Measurements from ENCODE around the gene CDSN. TPM values are rescaled to one million over a fixed set of nuclear protein-coding genes. Genes with fewer than 3 reads are reported as not detected.

Gene CDSN
- polyA plus RNA-seq, 1 experiment = not detected

DNA sequence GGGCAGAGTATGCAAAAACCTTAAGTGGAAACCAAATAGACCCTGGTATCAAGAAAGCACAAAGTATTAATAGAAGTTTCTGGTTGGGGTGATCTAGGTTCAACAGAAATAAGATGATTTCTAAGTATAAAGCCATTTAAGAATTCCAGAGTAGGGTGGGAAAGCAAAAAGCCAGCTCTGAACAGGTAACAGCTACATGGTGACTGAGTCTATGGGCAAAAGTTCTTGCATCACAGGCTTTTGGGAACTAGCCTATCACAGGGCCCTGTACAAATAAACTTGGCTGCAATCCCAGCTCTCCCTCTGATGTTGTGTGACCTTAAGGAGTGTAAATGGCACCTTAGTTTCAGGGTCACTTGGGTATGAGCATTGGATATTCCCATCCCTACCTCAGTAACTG, 43.7 kb upstream of the CDSN start:
- Histone ChIP-seq H3K27me3 (ENCODE audit: control insufficient read depth, insufficient read depth, low read length) (no peaks in the 10 kb centered on the region), H3K9me3 (ENCODE audit: control insufficient read depth, insufficient read depth, low read length) (no peaks in the 10 kb centered on the region), H3K4me3 (ENCODE audit: low read depth, low read length) (no peak overlapping the region), H3K27ac (ENCODE audit: low read depth, low read length) (no peak overlapping the region)
- no peak for DNase-seq (ENCODE audit: low read depth, low spot score)
- ChIA-PET CTCF (no interaction called here), POLR2A (no interaction called here)
- TF ChIP-seq, protein P1, sequence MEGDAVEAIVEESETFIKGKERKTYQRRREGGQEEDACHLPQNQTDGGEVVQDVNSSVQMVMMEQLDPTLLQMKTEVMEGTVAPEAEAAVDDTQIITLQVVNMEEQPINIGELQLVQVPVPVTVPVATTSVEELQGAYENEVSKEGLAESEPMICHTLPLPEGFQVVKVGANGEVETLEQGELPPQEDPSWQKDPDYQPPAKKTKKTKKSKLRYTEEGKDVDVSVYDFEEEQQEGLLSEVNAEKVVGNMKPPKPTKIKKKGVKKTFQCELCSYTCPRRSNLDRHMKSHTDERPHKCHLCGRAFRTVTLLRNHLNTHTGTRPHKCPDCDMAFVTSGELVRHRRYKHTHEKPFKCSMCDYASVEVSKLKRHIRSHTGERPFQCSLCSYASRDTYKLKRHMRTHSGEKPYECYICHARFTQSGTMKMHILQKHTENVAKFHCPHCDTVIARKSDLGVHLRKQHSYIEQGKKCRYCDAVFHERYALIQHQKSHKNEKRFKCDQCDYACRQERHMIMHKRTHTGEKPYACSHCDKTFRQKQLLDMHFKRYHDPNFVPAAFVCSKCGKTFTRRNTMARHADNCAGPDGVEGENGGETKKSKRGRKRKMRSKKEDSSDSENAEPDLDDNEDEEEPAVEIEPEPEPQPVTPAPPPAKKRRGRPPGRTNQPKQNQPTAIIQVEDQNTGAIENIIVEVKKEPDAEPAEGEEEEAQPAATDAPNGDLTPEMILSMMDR (IDR thresholded peaks at IDR 0.05; ENCODE audit: low read depth, low read length) = no peak

DNA sequence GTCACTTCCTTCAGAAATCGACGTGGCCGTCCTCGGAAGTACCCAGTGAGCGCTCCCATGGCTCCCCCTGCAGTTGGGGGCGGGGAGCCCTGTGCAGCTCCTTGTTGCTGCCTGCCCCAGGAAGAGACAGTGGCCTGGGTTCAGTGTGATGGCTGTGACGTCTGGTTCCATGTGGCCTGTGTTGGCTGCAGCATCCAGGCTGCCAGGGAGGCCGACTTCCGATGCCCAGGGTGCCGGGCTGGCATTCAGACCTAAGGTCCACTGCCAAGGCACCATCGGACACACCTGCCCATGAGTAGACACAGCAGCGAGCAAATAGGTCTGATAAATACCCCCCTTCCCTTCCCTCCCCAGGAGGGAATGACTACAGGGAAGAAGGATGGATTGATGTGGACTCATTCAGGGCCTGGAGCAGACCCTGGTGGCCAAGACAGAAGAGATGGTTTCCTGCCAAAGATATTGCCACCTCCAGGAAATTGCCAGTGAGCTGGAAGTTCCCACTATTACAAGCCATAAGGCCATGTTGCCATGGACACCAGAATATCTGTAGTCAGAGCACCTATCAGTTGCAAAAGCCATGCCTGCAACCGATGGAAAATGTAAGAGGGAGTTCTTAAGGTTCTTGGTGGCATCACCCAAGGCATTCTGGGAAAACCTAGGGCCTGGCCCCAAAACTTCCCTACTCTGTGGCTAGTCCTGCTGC, 42.4 kb upstream of the CDSN start:
- Histone ChIP-seq H3K4me3 (ENCODE audit: low read depth, low read length) (no peak overlapping the region), H3K27me3 (ENCODE audit: control insufficient read depth, insufficient read depth, low read length) (no peaks in the 10 kb centered on the region), H3K27ac (ENCODE audit: low read depth, low read length) (no peak overlapping the region), H3K9me3 (ENCODE audit: control insufficient read depth, insufficient read depth, low read length) (no peaks in the 10 kb centered on the region)
- CTCF ChIA-PET = no interaction called here
- DNase-seq (ENCODE audit: low read depth, low spot score) = no peak
- TF ChIP-seq, protein P1 (IDR thresholded peaks at IDR 0.05; ENCODE audit: low read depth, low read length) = no peak
- POLR2A ChIA-PET = no interaction called here

DNA sequence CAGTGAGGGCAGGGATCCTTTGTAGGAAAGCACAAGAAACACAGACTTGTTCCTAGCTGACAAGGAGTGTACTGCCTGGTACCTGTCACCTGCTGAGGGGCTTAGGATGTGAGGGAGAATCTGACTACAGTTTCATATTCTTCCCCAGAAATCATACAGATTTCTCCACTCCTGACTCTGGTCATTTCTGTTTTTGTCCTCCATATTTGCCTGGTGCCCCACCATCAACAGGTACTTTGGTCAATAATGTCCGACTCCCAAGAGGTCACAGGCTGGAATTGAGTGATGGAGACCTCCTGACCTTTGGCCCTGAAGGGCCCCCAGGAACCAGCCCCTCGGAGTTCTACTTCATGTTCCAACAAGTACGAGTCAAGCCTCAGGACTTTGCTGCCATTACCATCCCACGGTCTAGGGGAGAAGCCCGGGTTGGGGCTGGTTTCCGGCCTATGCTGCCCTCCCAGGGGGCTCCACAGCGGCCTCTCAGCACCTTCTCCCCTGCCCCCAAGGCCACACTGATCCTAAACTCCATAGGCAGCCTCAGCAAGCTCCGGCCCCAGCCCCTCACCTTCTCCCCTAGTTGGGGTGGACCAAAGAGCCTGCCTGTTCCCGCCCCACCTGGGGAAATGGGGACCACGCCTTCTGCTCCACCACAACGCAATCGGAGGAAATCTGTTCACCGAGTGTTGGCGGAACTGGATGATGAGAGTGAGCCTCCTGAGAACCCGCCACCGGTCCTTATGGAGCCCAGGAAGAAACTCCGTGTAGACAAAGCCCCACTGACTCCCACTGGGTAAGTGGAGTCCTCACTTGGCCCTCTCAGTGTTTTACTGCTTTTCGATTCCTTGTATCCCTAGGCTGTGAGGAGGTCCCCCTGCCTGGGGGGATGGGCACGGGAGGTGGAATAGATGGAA, 41.2 kb upstream of the CDSN start:
- DNase-seq (ENCODE audit: low read depth, low spot score) = no peak
- Histone ChIP-seq H3K9me3 (ENCODE audit: control insufficient read depth, insufficient read depth, low read length) (no peaks in the 10 kb centered on the region), H3K27ac (ENCODE audit: low read depth, low read length) (no peak overlapping the region), H3K27me3 (ENCODE audit: control insufficient read depth, insufficient read depth, low read length) (no peaks in the 10 kb centered on the region), H3K4me3 (ENCODE audit: low read depth, low read length) (no peak overlapping the region)
- TF ChIP-seq, protein P1 (IDR thresholded peaks at IDR 0.05; ENCODE audit: low read depth, low read length) = no peak
- ChIA-PET CTCF (interaction anchor here (1.5 kb wide), 1 partner anchor 33 kb away, joined by 3 read pairs; no protein-coding TSS in a partner anchor), POLR2A (no interaction called here)

DNA sequence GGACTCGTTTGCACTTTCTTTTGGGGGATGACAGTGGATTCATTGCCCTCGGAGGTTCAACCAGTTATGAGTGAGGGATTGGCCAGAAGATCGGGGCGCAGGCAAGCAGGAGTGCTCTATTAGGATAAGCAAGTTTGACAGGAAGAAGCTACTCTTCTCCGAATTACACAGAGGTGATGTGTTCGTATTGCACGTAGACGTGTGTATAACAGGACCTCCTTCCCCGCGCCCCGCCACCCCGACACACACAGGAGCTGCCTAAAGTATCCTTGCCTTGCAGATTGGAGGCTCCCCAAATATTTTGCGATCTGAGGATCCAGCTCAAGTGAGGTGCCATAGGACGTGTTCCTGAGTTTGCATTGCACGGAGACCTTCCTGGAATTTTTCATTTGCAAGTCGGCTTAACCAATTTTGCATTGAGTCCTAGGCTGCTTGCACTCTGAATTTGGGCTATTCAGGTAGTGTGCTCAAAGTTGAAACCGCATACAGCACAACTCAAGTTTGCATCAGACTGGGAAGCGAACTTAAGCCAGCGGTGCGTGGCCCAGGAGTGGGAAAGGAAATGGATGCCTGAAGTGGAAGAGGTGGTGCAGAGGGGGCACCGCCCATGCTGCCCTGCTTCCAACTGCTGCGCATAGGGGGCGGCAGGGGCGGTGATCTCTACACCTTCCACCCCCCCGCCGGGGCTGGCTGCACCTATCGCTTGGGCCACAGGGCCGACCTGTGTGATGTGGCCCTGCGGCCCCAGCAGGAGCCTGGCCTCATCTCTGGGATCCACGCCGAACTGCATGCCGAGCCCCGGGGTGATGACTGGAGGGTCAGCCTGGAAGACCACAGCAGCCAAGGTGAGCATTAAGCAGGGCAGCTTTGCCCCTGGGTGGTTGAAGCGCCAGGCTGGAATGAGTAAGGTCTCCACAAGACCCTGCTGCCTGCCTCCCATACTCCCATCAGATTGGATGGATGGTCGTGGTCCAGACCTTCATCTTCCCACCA, 38.9 kb upstream of the CDSN start:
- Histone ChIP-seq H3K27me3 (ENCODE audit: control insufficient read depth, insufficient read depth, low read length) (no peaks in the 10 kb centered on the region), H3K4me3 (ENCODE audit: low read depth, low read length) (peak overlapping the region; percentile 81), H3K27ac (ENCODE audit: low read depth, low read length) (peak overlapping the region; percentile 47), H3K9me3 (ENCODE audit: control insufficient read depth, insufficient read depth, low read length) (no peaks in the 10 kb centered on the region)
- no peak for DNase-seq (ENCODE audit: low read depth, low spot score)
- TF ChIP-seq, protein P1 (IDR thresholded peaks at IDR 0.05; ENCODE audit: low read depth, low read length) = no peak
- POLR2A ChIA-PET = interaction anchor here (0.6 to 1.5 kb wide), 4 partner anchors 20 to 533 kb away, joined by 3 to 4 read pairs (median 4); partner anchors contain the start of gene PSORS1C2
- CTCF ChIA-PET = interaction anchor here (1.0 to 3.2 kb wide), 7 partner anchors 21 to 207 kb away, joined by 3 to 12 read pairs (median 4); partner anchors contain the start of gene PSORS1C2

Measured in AG04450 (cell line).